ENCODE data around the gene CACNB4. TPM values are rescaled to one million over a fixed set of nuclear protein-coding genes. Genes with fewer than 3 reads are reported as not detected.

Gene CACNB4
- polyA plus RNA-seq, 2 of the 4 experiments (the other 2 are of a cell fraction): 0.25 to 0.53 TPM

DNA sequence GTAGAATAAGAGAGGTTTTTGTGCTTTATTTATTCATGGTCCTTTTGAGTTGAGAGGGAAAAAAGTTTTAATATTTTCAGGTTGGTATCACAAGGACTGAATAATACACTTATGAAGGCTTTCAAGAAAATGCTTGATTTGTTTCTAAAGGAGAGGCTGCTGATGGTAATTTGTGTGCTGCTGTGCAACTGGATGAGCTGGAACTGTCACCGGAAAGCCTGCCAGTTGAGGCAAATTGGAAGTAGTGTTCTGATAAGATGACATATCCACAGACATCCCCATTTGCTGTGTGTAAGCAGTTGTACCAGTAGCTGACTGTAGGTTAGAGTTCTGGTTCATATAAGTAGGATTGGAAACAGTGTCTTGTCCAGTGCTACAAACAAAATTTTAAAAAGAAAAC, 21.6 kb upstream of the CACNB4 start:
- Histone ChIP-seq H3K4me2 (no peak overlapping the region), H3K4me3 (no peak overlapping the region), H3K9me3 (no peaks in the 10 kb centered on the region), H3K27ac (no peak overlapping the region), H3K4me1 (no peaks in the 10 kb centered on the region)
- CTCF ChIA-PET: interaction anchor here (0.8 kb wide), 1 partner anchor 9 kb away, joined by 4 read pairs; no protein-coding TSS in a partner anchor
- FAIRE-seq: no peak
- TF ChIP-seq, protein P1, sequence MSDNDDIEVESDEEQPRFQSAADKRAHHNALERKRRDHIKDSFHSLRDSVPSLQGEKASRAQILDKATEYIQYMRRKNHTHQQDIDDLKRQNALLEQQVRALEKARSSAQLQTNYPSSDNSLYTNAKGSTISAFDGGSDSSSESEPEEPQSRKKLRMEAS (IDR thresholded peaks at IDR 0.05): no peak
- TF ChIP-seq FOSB (CRISPR knock-in tag; IDR thresholded peaks at IDR 0.05) (no peak), CHD2 (IDR thresholded peaks at IDR 0.05; ENCODE audit: low read length, partially characterized antibody) (no peak), CBX2 (IDR thresholded peaks at IDR 0.05; ENCODE audit: borderline replicate concordance, low read depth) (no peak), HEYL (CRISPR knock-in tag; IDR thresholded peaks at IDR 0.05) (no peak), SREBF2 (IDR thresholded peaks at IDR 0.05) (no peak), JUNB (IDR thresholded peaks at IDR 0.05) (no peak), NR3C1 (IDR thresholded peaks at IDR 0.05) (no peak), NFE2L2 (conservative IDR thresholded peaks at IDR 0.05; ENCODE audit: low read length) (no peak), MYC (IDR thresholded peaks at IDR 0.05; ENCODE audit: borderline replicate concordance, low read length) (no peak), CHD4 (IDR thresholded peaks at IDR 0.05; ENCODE audit: borderline replicate concordance) (no peak), RNF2 (IDR thresholded peaks at IDR 0.05; ENCODE audit: borderline replicate concordance, low read depth) (no peak), BHLHE40 (IDR thresholded peaks at IDR 0.05; ENCODE audit: low read depth, low read length) (no peak), SMC3 (IDR thresholded peaks at IDR 0.05) (no peak), FOXS1 (CRISPR knock-in tag; IDR thresholded peaks at IDR 0.05) (no peak), PHF8 (IDR thresholded peaks at IDR 0.05; ENCODE audit: borderline replicate concordance, low read depth) (no peak), CEBPB (IDR thresholded peaks at IDR 0.05) (no peak)
- TF ChIP-seq, protein P2, sequence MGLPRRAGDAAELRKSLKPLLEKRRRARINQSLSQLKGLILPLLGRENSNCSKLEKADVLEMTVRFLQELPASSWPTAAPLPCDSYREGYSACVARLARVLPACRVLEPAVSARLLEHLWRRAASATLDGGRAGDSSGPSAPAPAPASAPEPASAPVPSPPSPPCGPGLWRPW (IDR thresholded peaks at IDR 0.05): no peak
- TF ChIP-seq, protein P3, sequence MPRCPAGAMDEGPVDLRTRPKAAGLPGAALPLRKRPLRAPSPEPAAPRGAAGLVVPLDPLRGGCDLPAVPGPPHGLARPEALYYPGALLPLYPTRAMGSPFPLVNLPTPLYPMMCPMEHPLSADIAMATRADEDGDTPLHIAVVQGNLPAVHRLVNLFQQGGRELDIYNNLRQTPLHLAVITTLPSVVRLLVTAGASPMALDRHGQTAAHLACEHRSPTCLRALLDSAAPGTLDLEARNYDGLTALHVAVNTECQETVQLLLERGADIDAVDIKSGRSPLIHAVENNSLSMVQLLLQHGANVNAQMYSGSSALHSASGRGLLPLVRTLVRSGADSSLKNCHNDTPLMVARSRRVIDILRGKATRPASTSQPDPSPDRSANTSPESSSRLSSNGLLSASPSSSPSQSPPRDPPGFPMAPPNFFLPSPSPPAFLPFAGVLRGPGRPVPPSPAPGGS (IDR thresholded peaks at IDR 0.05): no peak
- no peak for ATAC-seq
- WGBS (ENCODE audit: missing lambda C conversion rate): 94% methylated on average over 1 of the region's 1 CpG
- no peak for DNase-seq (ENCODE audit: low read depth in 1 of 2, low spot score in 1 of 2)
- POLR2A ChIA-PET: no interaction called here

DNA sequence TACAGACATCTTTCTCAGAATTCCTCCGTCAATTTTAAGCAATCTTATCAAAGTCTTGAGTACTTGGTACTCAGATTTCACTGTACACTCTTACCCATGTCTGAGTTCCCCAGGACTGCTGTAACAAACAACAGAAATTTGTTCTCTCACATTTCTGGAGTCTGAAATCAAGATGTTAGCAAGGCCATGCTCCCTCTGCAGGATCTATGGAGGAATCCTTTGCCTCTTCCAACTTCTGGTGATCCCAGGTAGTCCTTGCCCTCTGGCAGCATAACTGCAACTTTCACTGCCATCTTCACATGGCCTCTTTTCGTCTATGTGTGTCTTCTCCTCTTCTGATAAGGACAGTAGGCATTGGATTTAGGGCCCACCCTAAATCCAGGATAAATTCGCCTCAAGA, 17.1 kb upstream of the CACNB4 start:
- FAIRE-seq: no peak
- POLR2A ChIA-PET: no interaction called here

More for the DNA sequence above, 17.1 kb upstream of the CACNB4 start:
- H3K27ac ChIP-seq: no peak overlapping the region
- TF ChIP-seq, protein P4, sequence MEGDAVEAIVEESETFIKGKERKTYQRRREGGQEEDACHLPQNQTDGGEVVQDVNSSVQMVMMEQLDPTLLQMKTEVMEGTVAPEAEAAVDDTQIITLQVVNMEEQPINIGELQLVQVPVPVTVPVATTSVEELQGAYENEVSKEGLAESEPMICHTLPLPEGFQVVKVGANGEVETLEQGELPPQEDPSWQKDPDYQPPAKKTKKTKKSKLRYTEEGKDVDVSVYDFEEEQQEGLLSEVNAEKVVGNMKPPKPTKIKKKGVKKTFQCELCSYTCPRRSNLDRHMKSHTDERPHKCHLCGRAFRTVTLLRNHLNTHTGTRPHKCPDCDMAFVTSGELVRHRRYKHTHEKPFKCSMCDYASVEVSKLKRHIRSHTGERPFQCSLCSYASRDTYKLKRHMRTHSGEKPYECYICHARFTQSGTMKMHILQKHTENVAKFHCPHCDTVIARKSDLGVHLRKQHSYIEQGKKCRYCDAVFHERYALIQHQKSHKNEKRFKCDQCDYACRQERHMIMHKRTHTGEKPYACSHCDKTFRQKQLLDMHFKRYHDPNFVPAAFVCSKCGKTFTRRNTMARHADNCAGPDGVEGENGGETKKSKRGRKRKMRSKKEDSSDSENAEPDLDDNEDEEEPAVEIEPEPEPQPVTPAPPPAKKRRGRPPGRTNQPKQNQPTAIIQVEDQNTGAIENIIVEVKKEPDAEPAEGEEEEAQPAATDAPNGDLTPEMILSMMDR (IDR thresholded peaks at IDR 0.05): 0 out of 3 replicates have a peak, but pooled peaks have one; percentile 6
- no peak for TF ChIP-seq ZFP36 (IDR thresholded peaks at IDR 0.05; ENCODE audit: borderline replicate concordance, partially characterized antibody)
- no peak for TF ChIP-seq MAZ (IDR thresholded peaks at IDR 0.05; ENCODE audit: borderline replicate concordance, low read depth, low read length)
- no peak overlapping the region for H3K4me3 ChIP-seq
- peak; percentile 81 to 85 for ATAC-seq
- DNase-seq (ENCODE audit: low read depth in 1 of 2, low spot score in 1 of 2): peak in 1 of 2 experiments; percentile 43
- no peak overlapping the region for H3K4me2 ChIP-seq
- H3K4me1 ChIP-seq: no peaks in the 10 kb centered on the region
- WGBS (ENCODE audit: missing lambda C conversion rate): 70% methylated on average over 3 of the region's 3 CpGs
- H3K9me3 ChIP-seq: no peaks in the 10 kb centered on the region
- CTCF ChIA-PET: no interaction called here
